Fibroblast of the aortic adventitia (primary cell): ENCODE results near the gene HNRNPR. TPM values are rescaled to one million over a fixed set of nuclear protein-coding genes. Genes with fewer than 3 reads are reported as not detected.

Source experiments
- DNase-seq: peaks from one replicate; pipeline ENCODE4 v3.0.0-alpha.2; 2010; ENCODE audit warnings: low read depth
- H3K4me3 ChIP-seq: 2 replicates; pipeline ENCODE4 v1.5.1; 2011; ENCODE audit warnings: low read depth, mild to moderate bottlenecking, control low read depth, low read length, moderate library complexity
- total RNA-seq: library from RNA; depleted of rRNA; stranded (reverse); fragments of >200 nt; gene quantifications from 2 replicates; pipeline ENCODE4 v1.2.3, GENCODE V29; 2012; ENCODE audit warnings: low replicate concordance
- TF ChIP-seq, protein P1 (sequence below): IDR thresholded peaks from 2 replicates; pipeline ENCODE4 v1.5.1; 2011; ENCODE audit warnings: mild to moderate bottlenecking, low read length, control low read depth, inconsistent platforms; ENCODE audit not compliant: insufficient read depth

The HNRNPR gene
- total RNA-seq, 1 donor: 83.4 TPM

DNA sequence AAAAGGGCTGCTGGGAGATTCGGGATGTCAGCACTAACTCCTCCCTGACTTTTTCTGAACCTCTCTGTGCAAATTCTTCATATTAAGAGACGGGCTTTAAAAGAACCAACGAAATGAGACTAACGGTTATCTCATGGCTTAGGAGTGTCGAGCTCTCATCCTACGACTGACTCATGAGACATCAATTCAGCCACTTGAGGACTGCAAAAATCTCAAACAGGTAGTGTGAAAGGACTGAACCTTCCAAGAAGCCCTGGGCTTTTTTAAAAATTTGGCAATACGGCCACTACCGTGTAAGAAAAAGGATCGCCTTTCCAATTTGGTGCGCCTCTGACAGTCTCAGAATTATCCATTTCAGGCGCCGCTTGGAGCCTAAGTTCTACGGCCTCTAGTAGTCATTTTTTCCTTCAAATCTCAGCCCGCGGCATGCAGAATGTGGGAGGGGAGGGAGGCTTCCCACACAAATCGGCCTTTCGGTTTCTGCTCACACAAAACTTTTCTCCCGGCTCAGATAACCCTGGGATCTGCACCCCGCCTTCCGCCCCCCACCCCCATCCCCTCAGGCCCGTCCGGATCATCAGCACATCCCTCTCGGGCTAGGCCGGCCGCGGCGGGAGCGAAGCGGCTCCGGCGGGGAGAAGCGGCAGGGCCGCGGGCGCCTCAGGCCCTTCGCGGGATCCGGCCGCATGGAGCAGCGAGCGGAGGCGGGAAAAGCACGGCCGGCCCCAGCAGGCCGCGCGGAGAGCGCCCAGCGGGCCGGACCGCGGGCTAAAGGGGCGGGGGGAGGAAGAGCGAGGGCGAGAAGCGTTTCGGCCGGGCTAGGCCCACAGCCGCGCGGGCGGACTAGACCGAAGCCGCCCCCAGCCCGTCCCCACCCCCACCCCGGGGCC is 618 bp downstream of the HNRNPR start:
- TF ChIP-seq, protein P1, sequence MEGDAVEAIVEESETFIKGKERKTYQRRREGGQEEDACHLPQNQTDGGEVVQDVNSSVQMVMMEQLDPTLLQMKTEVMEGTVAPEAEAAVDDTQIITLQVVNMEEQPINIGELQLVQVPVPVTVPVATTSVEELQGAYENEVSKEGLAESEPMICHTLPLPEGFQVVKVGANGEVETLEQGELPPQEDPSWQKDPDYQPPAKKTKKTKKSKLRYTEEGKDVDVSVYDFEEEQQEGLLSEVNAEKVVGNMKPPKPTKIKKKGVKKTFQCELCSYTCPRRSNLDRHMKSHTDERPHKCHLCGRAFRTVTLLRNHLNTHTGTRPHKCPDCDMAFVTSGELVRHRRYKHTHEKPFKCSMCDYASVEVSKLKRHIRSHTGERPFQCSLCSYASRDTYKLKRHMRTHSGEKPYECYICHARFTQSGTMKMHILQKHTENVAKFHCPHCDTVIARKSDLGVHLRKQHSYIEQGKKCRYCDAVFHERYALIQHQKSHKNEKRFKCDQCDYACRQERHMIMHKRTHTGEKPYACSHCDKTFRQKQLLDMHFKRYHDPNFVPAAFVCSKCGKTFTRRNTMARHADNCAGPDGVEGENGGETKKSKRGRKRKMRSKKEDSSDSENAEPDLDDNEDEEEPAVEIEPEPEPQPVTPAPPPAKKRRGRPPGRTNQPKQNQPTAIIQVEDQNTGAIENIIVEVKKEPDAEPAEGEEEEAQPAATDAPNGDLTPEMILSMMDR: no peak
- H3K4me3 ChIP-seq: peak overlapping the region; percentile 82
- peak; percentile 58 for DNase-seq

DNA sequence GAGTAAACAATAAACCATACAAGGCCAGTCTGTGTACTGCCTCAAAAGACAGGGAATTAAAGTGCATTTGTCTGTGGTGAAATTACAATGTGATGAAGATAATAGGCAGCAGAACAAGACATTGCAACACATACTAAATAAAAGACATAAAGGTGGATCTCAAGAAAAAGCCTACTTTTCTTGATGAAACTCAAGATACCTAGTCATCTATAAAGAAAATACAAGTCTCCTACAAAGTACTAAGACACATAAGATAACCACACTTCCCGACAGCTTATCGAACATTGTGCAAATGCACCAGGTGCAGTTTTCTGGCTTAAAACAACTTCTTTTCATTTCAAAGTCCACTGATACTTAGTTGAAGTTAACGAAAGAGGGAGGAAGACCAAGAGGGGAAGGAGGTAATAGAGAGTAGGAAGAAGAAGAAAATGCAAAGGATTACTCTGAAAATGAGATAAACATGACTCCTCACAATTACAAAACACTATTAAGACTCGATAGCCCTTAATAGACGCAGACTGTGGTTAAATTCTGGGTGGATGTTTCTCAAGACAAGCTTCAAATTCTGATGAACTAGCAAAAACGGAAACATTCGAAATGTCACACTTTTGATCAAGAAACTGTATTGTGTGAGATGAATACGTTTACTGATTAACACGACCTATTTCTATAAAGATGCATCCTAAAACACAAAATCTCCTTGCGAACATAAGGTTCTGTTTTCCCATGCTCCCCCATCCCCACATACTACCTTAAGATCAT is 2.0 kb downstream of the HNRNPR start:
- TF ChIP-seq, protein P1: no peak
- H3K4me3 ChIP-seq: peak overlapping the region; percentile 82
- DNase-seq: peak; percentile 28

DNA sequence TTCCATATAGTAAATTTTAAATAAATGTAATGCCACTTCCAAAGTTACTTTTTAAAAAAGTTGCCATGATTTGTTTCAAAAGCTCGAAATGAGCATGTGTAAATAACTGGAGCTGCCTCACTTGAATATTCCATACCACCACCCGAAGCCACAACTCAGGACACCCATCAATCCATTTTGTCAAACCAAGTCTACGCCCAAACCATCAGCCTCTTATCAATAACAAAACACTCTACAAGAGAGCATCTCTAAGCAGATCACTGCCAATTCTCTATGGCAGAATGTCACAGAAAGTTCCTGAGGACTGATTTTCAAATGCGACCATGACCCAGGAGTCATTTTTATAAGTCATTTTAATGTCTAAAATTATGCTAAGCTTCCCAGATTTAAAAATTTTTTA is 4.5 kb downstream of the HNRNPR start:
- no peak overlapping the region for H3K4me3 ChIP-seq
- TF ChIP-seq, protein P1: no peak
- DNase-seq: no peak

DNA sequence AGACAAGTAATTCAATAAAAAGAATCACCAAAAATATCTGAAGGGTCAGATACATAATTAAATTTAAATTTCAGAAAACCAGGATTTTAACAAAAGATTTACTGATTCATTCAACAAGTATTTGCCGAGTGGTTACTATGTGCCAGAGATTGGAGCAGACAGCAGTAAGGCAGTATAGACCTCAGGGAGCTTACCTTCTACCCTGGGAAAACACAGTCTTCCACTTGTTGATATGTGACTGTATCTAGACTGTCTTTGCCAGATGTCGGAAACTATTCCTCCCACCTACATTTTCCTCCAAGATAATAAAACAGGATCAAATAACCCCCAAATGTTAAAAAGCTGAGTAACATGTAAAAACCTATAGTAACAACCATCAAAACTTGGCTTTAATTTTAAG is 6.2 kb downstream of the HNRNPR start:
- H3K4me3 ChIP-seq: no peak overlapping the region
- DNase-seq: peak; percentile 19
- TF ChIP-seq, protein P1: no peak

DNA sequence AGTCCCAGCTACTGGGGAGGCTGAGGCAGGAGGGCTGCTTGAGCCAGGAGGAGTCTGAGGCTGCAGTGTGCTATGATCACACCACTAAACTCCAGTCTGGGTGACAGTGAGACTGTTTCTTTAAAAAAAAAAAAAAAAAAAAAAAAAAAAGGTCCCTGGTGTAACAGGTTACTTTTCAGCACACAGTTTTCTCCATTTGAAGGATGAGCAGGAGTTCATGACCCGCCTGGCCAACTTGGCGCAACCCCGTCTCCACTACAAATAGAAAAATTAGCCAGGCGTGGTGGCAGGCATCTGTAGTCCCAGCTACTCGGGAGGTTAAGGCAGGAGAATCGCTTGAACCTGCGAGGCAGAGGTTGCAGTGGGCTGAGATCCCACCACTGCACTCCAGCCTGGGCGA is 12.4 kb downstream of the HNRNPR start:
- no peak overlapping the region for H3K4me3 ChIP-seq
- TF ChIP-seq, protein P1: no peak
- no peak for DNase-seq

DNA sequence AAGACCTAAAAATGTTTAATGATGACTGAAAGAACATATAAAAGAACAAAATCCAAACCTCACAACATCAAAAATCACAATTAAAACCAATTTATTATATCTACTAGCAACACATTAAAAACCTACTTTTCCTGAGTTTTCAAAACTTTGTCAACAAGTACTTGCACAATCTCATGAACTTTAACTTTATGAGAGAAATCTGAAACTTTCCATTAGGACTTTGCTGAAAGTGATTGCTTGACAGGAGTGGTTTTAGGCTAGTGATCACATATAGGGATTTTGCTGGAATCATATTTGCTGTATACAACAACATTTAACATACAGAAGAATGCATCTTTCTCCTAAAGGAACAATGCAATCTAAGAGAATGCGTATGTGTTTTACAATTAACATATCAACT is 13.2 kb downstream of the HNRNPR start:
- no peak for DNase-seq
- TF ChIP-seq, protein P1: no peak
- H3K4me3 ChIP-seq: no peak overlapping the region
